Measurements from ENCODE around the gene DNAH8.
A peak's percentile ranks its signal among the peaks of the same experiment; 100 is the strongest.

DNAH8 gene

GRCh38 chr6:38715016-38715689 lies at the start of gene DNAH8:
Gene DNAH8 (plus strand): TSS chr6:38715311. CDS start chr6:38722810, 7,499 bp downstream.
- no peaks in the 10 kb centered on the region for H3K4me1 ChIP-seq (ENCODE audit: control insufficient read depth, insufficient read depth, low read length)
- peaks cover 29% of the 10 kb centered on the region for H3K27me3 ChIP-seq (ENCODE audit: control insufficient read depth, insufficient read depth, low read length)
- H3K4me3 ChIP-seq (ENCODE audit: low read depth, low read length): peak within 1 kb of the TSS; percentile 43
- no peaks in the 10 kb centered on the region for H3K9me3 ChIP-seq (ENCODE audit: control insufficient read depth, insufficient read depth, low read length)
- no peak within 1 kb of the TSS for H3K9ac ChIP-seq (ENCODE audit: low read depth, low read length)
- no peaks in the 10 kb centered on the region for H3K36me3 ChIP-seq (ENCODE audit: control insufficient read depth, insufficient read depth, low read length)

GRCh38 chr6:38671885-38672467 lies 43.1 kb upstream of the DNAH8 start:
- Histone ChIP-seq H3K4me3 (ENCODE audit: low read depth, low read length) (no peak overlapping the region), H3K9me3 (ENCODE audit: control insufficient read depth, insufficient read depth, low read length) (no peaks in the 10 kb centered on the region), H3K36me3 (ENCODE audit: control insufficient read depth, insufficient read depth, low read length) (no peaks in the 10 kb centered on the region), H3K9ac (ENCODE audit: low read depth, low read length) (no peak overlapping the region), H3K4me1 (ENCODE audit: control insufficient read depth, insufficient read depth, low read length) (no peaks in the 10 kb centered on the region), H3K27me3 (ENCODE audit: control insufficient read depth, insufficient read depth, low read length) (no peaks in the 10 kb centered on the region)

GRCh38 chr6:38673397-38674165 lies 41.5 kb upstream of the DNAH8 start:
- Histone ChIP-seq H3K9me3 (ENCODE audit: control insufficient read depth, insufficient read depth, low read length) (no peaks in the 10 kb centered on the region), H3K27me3 (ENCODE audit: control insufficient read depth, insufficient read depth, low read length) (no peaks in the 10 kb centered on the region), H3K4me3 (ENCODE audit: low read depth, low read length) (no peak overlapping the region), H3K36me3 (ENCODE audit: control insufficient read depth, insufficient read depth, low read length) (peaks cover 3% of the 10 kb centered on the region), H3K4me1 (ENCODE audit: control insufficient read depth, insufficient read depth, low read length) (no peaks in the 10 kb centered on the region), H3K9ac (ENCODE audit: low read depth, low read length) (no peak overlapping the region)

GRCh38 chr6:38676236-38676973 lies 38.7 kb upstream of the DNAH8 start:
- Histone ChIP-seq H3K9ac (ENCODE audit: low read depth, low read length) (no peak overlapping the region), H3K9me3 (ENCODE audit: control insufficient read depth, insufficient read depth, low read length) (no peaks in the 10 kb centered on the region), H3K27me3 (ENCODE audit: control insufficient read depth, insufficient read depth, low read length) (no peaks in the 10 kb centered on the region), H3K4me3 (ENCODE audit: low read depth, low read length) (no peak overlapping the region), H3K36me3 (ENCODE audit: control insufficient read depth, insufficient read depth, low read length) (peaks cover 10% of the 10 kb centered on the region), H3K4me1 (ENCODE audit: control insufficient read depth, insufficient read depth, low read length) (no peaks in the 10 kb centered on the region)

- H3K27me3 ChIP-seq (ENCODE audit: control insufficient read depth, insufficient read depth, low read length): no peaks in the 10 kb centered on the region
- no peak overlapping the region for H3K9ac ChIP-seq (ENCODE audit: low read depth, low read length)
- no peaks in the 10 kb centered on the region for H3K9me3 ChIP-seq (ENCODE audit: control insufficient read depth, insufficient read depth, low read length)
- H3K4me3 ChIP-seq (ENCODE audit: low read depth, low read length): no peak overlapping the region
- peaks cover 13% of the 10 kb centered on the region for H3K36me3 ChIP-seq (ENCODE audit: control insufficient read depth, insufficient read depth, low read length)
- H3K4me1 ChIP-seq (ENCODE audit: control insufficient read depth, insufficient read depth, low read length): no peaks in the 10 kb centered on the region
Observed at GRCh38 chr6:38676974-38677544, 38.1 kb upstream of the DNAH8 start.

GRCh38 chr6:38678178-38678760 lies 36.8 kb upstream of the DNAH8 start:
- Histone ChIP-seq H3K9me3 (ENCODE audit: control insufficient read depth, insufficient read depth, low read length) (no peaks in the 10 kb centered on the region), H3K36me3 (ENCODE audit: control insufficient read depth, insufficient read depth, low read length) (peaks cover 13% of the 10 kb centered on the region), H3K4me1 (ENCODE audit: control insufficient read depth, insufficient read depth, low read length) (no peaks in the 10 kb centered on the region), H3K9ac (ENCODE audit: low read depth, low read length) (no peak overlapping the region), H3K4me3 (ENCODE audit: low read depth, low read length) (no peak overlapping the region), H3K27me3 (ENCODE audit: control insufficient read depth, insufficient read depth, low read length) (no peaks in the 10 kb centered on the region)

- H3K9ac ChIP-seq (ENCODE audit: low read depth, low read length): no peak overlapping the region
- H3K4me3 ChIP-seq (ENCODE audit: low read depth, low read length): no peak overlapping the region
- H3K36me3 ChIP-seq (ENCODE audit: control insufficient read depth, insufficient read depth, low read length): peaks cover 13% of the 10 kb centered on the region
- H3K27me3 ChIP-seq (ENCODE audit: control insufficient read depth, insufficient read depth, low read length): no peaks in the 10 kb centered on the region
- no peaks in the 10 kb centered on the region for H3K9me3 ChIP-seq (ENCODE audit: control insufficient read depth, insufficient read depth, low read length)
- H3K4me1 ChIP-seq (ENCODE audit: control insufficient read depth, insufficient read depth, low read length): no peaks in the 10 kb centered on the region
Observed at GRCh38 chr6:38679668-38680067, 35.4 kb upstream of the DNAH8 start.

- Histone ChIP-seq H3K9ac (ENCODE audit: low read depth, low read length) (no peak overlapping the region), H3K36me3 (ENCODE audit: control insufficient read depth, insufficient read depth, low read length) (peaks cover 13% of the 10 kb centered on the region), H3K4me1 (ENCODE audit: control insufficient read depth, insufficient read depth, low read length) (no peaks in the 10 kb centered on the region), H3K9me3 (ENCODE audit: control insufficient read depth, insufficient read depth, low read length) (no peaks in the 10 kb centered on the region), H3K27me3 (ENCODE audit: control insufficient read depth, insufficient read depth, low read length) (no peaks in the 10 kb centered on the region), H3K4me3 (ENCODE audit: low read depth, low read length) (no peak overlapping the region)
Observed at GRCh38 chr6:38681850-38682249, 33.3 kb upstream of the DNAH8 start.

GRCh38 chr6:38684237-38684636 lies 30.9 kb upstream of the DNAH8 start:
- no peaks in the 10 kb centered on the region for H3K4me1 ChIP-seq (ENCODE audit: control insufficient read depth, insufficient read depth, low read length)
- H3K27me3 ChIP-seq (ENCODE audit: control insufficient read depth, insufficient read depth, low read length): no peaks in the 10 kb centered on the region
- H3K4me3 ChIP-seq (ENCODE audit: low read depth, low read length): no peak overlapping the region
- H3K36me3 ChIP-seq (ENCODE audit: control insufficient read depth, insufficient read depth, low read length): peaks cover 6% of the 10 kb centered on the region
- H3K9ac ChIP-seq (ENCODE audit: low read depth, low read length): no peak overlapping the region
- no peaks in the 10 kb centered on the region for H3K9me3 ChIP-seq (ENCODE audit: control insufficient read depth, insufficient read depth, low read length)

GRCh38 chr6:38684904-38685303 lies 30.2 kb upstream of the DNAH8 start:
- H3K4me3 ChIP-seq (ENCODE audit: low read depth, low read length): no peak overlapping the region
- no peaks in the 10 kb centered on the region for H3K9me3 ChIP-seq (ENCODE audit: control insufficient read depth, insufficient read depth, low read length)
- H3K27me3 ChIP-seq (ENCODE audit: control insufficient read depth, insufficient read depth, low read length): no peaks in the 10 kb centered on the region
- H3K4me1 ChIP-seq (ENCODE audit: control insufficient read depth, insufficient read depth, low read length): no peaks in the 10 kb centered on the region
- H3K36me3 ChIP-seq (ENCODE audit: control insufficient read depth, insufficient read depth, low read length): peaks cover 4% of the 10 kb centered on the region
- H3K9ac ChIP-seq (ENCODE audit: low read depth, low read length): no peak overlapping the region

All from iPS-15b (cell line).